ENCODE data around the gene ECPAS. TPM values are rescaled to one million over a fixed set of nuclear protein-coding genes. Genes with fewer than 3 reads are reported as not detected.
"Not testable (repeated sequence)": the region's sequence is repeated elsewhere in the genome, so short reads cannot be mapped to it uniquely, and the experiment has no call there.

Gene ECPAS
- total RNA-seq, 1 donor from 2014 or later: 69.1 TPM

- no peak for DNase-seq (ENCODE audit: extremely low read depth, low read depth, low spot score)
Measured at GRCh38 chr9:111414406-111414805, 69.8 kb downstream of the ECPAS start.

GRCh38 chr9:111413996-111414395 is 70.2 kb downstream of the ECPAS start:
- DNase-seq (ENCODE audit: extremely low read depth, low read depth, low spot score): no peak

- DNase-seq (ENCODE audit: extremely low read depth, low read depth, low spot score): no peak
Measured at GRCh38 chr9:111412280-111412679, 71.9 kb downstream of the ECPAS start.

DNA sequence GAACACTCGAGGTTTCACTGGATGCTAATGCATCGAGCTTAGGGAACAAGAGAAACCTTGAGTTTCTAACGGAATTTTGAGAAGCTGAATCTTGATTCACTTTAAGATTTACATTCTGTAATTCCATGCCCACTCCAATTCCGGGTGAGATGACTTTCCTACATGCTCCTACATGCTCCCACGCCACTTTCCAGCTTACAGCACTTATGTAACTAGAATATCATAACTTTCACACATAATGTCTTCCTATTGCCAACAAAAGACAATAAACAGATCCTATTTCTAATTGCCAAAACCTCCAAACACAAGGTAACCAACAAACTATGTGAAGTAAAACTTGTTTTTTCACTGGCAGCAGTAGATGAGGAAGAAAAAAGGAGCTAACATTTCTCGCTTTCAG is 72.9 kb downstream of the ECPAS start:
- no peak for DNase-seq (ENCODE audit: extremely low read depth, low read depth, low spot score)

- DNase-seq (ENCODE audit: extremely low read depth, low read depth, low spot score): no peak
Measured at GRCh38 chr9:111407813-111408212, 76.4 kb downstream of the ECPAS start.

DNA sequence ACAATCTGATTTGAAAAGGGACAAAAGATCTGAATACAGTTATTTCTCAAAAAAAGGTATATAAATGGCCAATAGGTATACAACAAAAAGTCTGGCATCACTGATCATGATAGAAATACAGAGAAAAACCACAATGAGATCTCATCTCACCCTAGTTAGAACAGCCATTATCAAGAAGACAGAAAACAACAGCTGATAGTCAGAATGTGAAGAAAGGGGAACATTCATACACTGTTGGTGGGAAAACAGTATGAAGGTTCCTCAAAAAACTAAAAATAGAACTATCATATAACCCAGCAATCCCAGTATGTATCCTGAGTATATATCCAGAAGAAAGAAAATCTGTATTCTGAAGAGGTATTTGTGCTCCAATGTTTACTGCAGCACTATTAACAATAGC is 78.5 kb downstream of the ECPAS start:
- no peak for DNase-seq (ENCODE audit: extremely low read depth, low read depth, low spot score)

- DNase-seq (ENCODE audit: extremely low read depth, low read depth, low spot score): not testable (repeated sequence)
Measured at GRCh38 chr9:111401486-111401885, 82.7 kb downstream of the ECPAS start.

GRCh38 chr9:111400564-111400898 is 83.7 kb downstream of the ECPAS start:
- DNase-seq (ENCODE audit: extremely low read depth, low read depth, low spot score): no peak

DNA sequence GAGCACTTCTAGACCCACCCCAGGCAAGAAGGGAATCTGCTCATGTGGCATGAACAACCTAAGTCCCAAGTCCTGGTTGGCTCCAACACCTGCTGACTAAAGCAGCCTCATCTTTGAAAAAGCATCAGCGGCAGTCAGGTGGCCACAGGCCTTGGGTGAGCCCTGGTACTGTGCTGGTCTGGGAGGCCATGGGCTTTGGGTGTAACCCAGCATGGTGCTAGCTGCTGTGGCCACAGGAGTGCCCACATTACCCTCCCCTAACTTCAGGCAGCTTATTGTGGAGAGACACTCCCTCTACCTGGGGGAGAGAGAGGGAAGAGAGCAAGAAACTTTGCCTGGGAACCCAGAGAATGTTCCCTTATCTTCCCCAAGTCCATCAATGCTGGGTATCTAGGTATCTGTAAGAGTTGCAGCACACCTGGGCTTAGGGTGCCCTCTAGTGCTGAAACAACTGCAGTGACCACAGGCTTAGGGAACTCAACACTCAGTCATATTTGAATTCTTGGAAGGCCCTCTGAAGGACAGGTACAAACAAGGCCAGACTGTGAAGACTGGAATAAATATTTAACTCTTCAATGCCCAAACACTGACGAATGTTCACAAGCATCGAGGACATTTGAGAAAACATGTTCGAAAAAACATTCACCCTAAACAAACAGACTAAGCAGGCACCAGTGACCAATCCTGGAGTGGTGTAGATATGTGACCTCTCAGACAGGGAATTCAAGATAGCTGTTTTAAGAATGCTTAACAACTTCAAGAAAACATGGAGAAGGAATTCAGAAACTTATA is 84.2 kb downstream of the ECPAS start:
- DNase-seq (ENCODE audit: extremely low read depth, low read depth, low spot score): no peak

GRCh38 chr9:111399211-111399739 is 84.9 kb downstream of the ECPAS start:
- DNase-seq (ENCODE audit: extremely low read depth, low read depth, low spot score): no peak

- DNase-seq (ENCODE audit: extremely low read depth, low read depth, low spot score): no peak
Measured at GRCh38 chr9:111393971-111394370, 90.2 kb downstream of the ECPAS start.

DNA sequence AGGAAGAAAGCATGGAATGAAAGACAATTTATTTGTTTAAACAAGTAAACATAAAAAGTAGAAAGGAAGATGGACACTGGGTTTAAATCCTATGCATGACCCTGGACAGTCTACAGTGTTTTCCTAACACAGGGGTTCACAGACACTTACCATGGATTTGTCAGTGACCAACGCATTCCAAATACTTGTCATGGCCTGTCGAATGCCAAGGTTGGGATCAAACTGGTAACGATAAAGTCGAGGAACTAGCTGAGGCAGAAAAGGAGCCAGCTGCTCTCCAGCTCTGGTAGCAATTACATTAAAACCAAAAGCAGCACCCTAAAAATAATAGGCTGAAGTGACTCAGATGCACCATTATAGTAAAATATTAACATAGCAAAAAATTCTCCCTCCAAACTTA is 94.8 kb downstream of the ECPAS start:
- DNase-seq (ENCODE audit: extremely low read depth, low read depth, low spot score): no peak

DNA sequence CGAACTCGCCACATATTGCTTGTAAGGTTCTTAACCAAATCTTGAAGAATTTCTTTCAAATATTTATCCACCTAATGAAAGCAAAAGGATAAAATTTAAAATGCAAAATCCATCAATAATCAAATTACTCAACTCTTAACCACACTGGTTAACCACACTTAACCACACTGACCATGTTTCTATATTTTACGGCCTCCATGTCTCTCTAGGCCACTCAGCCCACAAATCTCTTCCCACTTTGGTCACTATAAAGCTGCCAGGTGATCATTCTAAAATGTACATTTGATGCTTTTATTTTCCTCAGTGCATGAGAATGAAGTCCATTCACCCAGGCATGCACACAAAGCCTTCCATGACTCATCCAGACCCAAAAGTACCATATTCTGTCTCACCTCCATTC is 97.8 kb downstream of the ECPAS start:
- no peak for DNase-seq (ENCODE audit: extremely low read depth, low read depth, low spot score)

GRCh38 chr9:111381006-111381405 is 103.2 kb downstream of the ECPAS start:
- DNase-seq (ENCODE audit: extremely low read depth, low read depth, low spot score): no peak

DNA sequence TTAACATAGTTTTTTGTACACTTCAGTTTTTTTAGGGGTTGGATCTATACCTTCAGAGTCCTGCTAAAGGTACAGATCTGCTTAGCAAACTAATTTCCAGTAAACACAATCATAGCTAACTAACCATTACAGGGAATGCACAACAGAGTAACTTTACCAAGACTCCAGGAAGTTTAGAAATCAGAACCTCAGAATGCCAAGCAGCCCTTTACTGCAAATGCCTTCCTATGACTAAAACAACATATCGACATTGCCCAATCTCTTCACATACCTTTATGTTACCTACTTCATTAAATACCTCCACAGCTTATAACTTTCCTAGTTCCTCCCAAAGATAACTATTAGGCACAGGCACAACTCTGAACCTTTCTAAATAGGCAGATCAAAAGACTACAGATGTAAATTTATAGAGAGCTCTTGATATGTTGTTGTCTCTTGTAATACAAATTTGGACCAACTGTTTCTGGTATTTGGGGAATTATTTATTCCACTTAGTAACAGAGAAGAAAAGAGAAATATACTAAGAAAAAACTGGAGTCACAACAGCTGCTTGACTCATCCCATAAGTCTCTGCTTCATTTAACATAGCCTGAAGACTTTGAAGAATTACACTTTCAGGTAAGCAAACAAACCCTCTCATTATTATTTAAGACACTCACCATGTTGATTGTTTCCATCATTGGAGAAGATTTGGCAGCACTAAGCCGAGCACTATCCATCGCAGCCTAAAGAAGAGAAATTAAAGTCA is 108.2 kb downstream of the ECPAS start:
- DNase-seq (ENCODE audit: extremely low read depth, low read depth, low spot score): no peak

DNA sequence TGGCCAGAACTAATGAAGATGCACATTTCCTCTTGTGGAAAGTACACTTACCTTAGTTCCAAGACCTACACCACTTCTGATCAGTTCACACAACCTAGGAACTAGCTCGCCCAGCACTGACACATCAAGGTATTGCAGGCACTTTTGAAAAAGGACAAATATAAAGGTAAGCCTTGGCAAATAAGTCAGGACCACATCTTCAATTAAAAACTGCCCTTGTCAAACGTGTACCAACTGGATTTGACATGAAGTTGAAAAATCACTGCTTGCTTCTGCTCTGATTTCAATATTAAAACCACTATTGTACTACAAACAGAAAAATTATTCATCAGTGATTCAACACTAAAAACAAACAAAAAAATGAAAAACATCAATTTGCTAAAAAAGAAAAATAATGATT is 109.1 kb downstream of the ECPAS start:
- DNase-seq (ENCODE audit: extremely low read depth, low read depth, low spot score): no peak

GRCh38 chr9:111372297-111372696 is 111.9 kb downstream of the ECPAS start:
- no peak for DNase-seq (ENCODE audit: extremely low read depth, low read depth, low spot score)

GRCh38 chr9:111366978-111367377 is 117.2 kb downstream of the ECPAS start:
- no peak for DNase-seq (ENCODE audit: extremely low read depth, low read depth, low spot score)

DNA sequence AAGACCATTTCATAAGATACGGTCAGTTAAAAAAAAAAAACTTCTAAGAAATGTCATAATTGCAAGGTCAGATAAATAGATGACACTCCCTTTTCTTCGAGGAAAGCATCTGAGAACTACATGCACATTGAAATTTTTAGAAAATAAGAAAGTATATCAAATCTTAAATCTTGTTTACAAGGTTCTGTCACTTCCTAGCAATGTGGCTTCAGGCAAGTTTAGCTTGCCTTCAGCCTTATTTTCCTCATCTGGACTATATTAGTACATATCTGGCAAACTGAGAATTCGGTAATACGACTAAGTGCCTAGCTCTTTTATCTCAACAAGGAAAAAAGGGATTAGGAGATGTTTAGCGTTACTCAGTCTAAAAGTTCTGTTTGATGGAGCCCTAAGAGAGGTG is 121.7 kb downstream of the ECPAS start:
- DNase-seq (ENCODE audit: extremely low read depth, low read depth, low spot score): no peak

DNA sequence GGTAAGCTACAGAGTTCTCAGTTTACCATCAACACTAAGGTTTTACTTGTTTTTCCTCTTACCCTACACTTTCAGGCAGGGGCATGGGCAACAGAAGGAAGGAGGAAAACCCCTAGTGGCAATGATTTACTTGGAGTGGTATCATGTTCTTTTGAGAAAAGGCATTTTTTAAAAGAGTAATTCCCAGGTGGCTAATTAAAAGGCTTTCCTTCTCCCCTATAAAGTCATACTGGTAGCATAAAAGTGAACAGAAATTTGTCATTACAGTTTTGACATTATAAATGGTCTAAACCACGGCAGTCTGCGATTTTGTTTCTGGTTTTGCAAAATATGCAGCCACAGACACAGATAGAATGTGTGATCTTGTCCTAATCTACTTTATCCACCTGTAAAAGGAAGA is 123.3 kb downstream of the ECPAS start:
- no peak for DNase-seq (ENCODE audit: extremely low read depth, low read depth, low spot score)

- peak; percentile 25 for DNase-seq (ENCODE audit: extremely low read depth, low read depth, low spot score)
Measured at GRCh38 chr9:111356481-111357244, 127.5 kb downstream of the ECPAS start.
